WERI-Rb-1 (cell line): Measurements from ENCODE around the gene CRACDL.
A peak's percentile ranks its signal among the peaks of the same experiment; 100 is the strongest.

Experiments
- DNase-seq: peaks from one replicate; pipeline ENCODE4 v3.0.0-alpha.2; 2020
- H3K27ac ChIP-seq: fragments of 250-450 bp; sonication (Bioruptor Pico); 2 replicates; pipeline ENCODE4 v1.5.1; 2020; ENCODE audit warnings: mild to moderate bottlenecking, moderate library complexity
- H3K27me3 ChIP-seq: fragments of 250-450 bp; sonication (Bioruptor Pico); 2 replicates; pipeline ENCODE4 v1.5.1; 2021; ENCODE audit warnings: mild to moderate bottlenecking, low read depth, moderate library complexity; ENCODE audit not compliant: insufficient read depth, severe bottlenecking
- H3K36me3 ChIP-seq: fragments of 250-450 bp; sonication (Bioruptor Pico); 2 replicates; pipeline ENCODE4 v1.5.1; 2020; ENCODE audit warnings: mild to moderate bottlenecking, moderate library complexity
- H3K4me3 ChIP-seq: 2 replicates; pipeline ENCODE4 v1.5.1; 2011; ENCODE audit warnings: low read depth, mild to moderate bottlenecking, control low read depth, low read length
- H3K9me3 ChIP-seq: fragments of 250-450 bp; sonication (Bioruptor Pico); 2 replicates; pipeline ENCODE4 v1.5.1; 2021; ENCODE audit warnings: mild to moderate bottlenecking, moderate library complexity; ENCODE audit not compliant: severe bottlenecking
- TF ChIP-seq, protein P1 (sequence below): IDR thresholded peaks from 2 replicates; pipeline ENCODE4 v1.5.1; 2011; ENCODE audit warnings: low read depth, mild to moderate bottlenecking, control low read depth, inconsistent platforms, low read length

The CRACDL gene

DNA sequence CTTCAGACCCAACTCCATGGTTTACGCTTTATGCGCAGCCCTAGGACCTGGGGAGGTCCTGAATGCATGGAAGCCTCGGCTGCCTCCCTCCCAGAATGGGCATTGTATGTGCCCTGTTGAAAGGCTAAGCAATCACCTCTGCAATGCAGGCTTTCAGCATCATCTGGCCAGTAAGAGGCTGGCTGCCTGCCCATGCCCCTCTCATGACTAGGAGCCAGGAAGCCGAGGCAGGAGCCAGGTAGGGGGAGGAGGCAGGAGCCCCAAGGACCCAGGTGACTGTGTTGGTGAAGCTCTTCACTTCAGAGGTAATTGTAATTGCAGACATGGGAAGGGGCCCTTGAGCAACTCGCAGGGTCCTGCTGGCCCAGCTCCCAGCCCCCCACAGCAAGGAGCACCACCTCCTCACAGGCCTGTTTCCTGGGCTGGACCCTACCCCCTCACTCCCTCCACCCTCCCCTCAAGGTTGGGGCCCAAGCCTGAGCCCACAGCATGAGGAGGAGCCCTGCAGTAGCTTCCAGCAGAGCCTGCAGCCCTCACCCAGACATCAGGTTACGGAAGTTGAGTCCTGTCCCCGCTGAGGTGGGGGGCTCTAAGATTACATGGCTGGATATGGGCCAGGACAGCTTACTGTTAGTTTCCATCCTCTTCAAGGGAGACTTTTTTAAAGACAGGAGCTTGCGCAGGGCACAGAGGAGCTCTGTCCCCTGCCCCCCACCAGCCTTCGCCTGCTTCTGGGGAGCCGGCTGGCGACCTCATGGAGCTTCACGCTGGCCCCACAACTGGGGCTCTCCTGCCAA is 21.9 kb downstream of the CRACDL start:
- no peak overlapping the region for H3K27ac ChIP-seq

DNA sequence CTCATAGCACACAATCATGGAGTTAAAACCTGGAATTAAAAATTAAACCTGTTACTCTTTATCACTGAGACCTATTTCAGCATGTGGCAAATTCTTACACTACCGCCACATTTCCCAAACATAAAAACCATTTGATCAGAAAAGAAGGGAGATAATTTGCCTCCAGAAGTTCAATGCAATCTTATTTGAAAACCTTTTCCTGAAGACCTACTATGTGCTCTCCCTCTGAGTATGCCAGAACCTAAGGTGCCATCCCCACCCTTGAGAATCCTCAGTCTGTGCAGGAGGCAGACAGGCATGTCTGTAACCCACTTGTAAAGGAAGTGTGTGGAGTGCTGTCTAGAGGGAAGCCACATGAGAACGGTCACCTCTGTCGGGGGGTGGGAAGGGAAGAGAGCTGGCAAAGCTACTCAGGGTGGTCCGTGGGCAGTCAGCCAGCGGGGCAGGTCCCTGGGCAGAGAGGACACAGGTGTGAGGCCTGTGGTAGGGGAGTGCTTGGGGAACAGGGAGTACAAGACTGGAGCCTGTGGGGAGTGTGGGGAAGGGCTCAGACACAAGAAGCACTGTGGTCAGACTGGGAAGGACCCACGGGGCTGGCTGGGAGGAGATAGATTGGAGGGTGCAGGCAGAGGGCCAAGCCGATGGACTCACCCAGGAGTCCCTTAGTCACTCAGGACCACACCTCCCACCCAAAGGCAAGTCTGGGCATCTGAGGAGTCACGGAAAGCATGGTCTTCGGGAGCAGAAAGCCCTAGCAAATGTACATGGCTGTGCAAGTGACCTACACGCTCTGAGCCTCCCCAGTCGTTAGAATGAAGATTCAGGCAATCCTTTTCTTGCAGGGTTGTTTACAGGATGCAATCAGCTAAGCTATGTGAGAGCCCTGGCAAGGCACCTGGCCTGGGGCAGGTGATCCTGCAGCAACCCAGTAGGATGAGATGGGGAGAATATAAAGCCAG is 22.8 kb downstream of the CRACDL start:
- Histone ChIP-seq H3K36me3 (no peaks in the 10 kb centered on the region), H3K27me3 (no peaks in the 10 kb centered on the region), H3K4me3 (no peak overlapping the region), H3K27ac (no peak overlapping the region), H3K9me3 (peaks cover 2% of the 10 kb centered on the region)
- no peak for DNase-seq
- TF ChIP-seq, protein P1, sequence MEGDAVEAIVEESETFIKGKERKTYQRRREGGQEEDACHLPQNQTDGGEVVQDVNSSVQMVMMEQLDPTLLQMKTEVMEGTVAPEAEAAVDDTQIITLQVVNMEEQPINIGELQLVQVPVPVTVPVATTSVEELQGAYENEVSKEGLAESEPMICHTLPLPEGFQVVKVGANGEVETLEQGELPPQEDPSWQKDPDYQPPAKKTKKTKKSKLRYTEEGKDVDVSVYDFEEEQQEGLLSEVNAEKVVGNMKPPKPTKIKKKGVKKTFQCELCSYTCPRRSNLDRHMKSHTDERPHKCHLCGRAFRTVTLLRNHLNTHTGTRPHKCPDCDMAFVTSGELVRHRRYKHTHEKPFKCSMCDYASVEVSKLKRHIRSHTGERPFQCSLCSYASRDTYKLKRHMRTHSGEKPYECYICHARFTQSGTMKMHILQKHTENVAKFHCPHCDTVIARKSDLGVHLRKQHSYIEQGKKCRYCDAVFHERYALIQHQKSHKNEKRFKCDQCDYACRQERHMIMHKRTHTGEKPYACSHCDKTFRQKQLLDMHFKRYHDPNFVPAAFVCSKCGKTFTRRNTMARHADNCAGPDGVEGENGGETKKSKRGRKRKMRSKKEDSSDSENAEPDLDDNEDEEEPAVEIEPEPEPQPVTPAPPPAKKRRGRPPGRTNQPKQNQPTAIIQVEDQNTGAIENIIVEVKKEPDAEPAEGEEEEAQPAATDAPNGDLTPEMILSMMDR: no peak

More for the DNA sequence above, 21.9 kb downstream of the CRACDL start:
- TF ChIP-seq, protein P1: no peak
- H3K36me3 ChIP-seq: no peaks in the 10 kb centered on the region
- H3K4me3 ChIP-seq: no peak overlapping the region
- peaks cover 8% of the 10 kb centered on the region for H3K9me3 ChIP-seq
- no peak for DNase-seq
- H3K27me3 ChIP-seq: no peaks in the 10 kb centered on the region

DNA sequence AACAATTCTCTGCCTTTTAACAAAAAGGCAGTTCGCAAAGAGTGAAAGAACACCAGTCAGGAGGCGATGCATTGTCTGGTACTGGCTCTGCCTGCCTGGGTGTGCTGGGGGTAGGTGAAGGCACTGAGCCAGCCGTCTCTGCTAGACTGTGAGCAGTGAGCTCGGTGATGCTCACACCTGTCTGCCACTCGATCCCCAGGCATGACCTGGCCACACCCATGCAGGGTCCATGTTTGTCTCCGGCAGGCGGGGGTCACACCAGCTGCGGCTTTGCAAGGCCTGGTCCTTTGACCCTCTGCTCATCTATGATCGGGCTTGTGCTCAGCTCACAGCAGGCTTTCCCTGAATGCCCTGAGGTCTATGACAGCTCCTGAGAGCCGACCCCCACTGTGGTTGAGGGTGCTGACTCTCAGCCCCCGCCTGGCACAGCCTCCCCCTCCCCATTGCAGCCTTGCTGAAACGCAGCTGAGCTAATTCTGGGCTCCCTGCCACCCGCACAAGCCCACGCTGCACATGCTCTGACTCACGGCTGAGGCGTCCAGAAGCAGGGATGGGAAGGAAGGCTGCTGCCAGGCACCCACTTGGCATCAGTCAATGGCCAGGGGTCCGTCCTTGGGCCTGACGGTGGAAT is 23.7 kb downstream of the CRACDL start:
- no peak overlapping the region for H3K4me3 ChIP-seq

DNA sequence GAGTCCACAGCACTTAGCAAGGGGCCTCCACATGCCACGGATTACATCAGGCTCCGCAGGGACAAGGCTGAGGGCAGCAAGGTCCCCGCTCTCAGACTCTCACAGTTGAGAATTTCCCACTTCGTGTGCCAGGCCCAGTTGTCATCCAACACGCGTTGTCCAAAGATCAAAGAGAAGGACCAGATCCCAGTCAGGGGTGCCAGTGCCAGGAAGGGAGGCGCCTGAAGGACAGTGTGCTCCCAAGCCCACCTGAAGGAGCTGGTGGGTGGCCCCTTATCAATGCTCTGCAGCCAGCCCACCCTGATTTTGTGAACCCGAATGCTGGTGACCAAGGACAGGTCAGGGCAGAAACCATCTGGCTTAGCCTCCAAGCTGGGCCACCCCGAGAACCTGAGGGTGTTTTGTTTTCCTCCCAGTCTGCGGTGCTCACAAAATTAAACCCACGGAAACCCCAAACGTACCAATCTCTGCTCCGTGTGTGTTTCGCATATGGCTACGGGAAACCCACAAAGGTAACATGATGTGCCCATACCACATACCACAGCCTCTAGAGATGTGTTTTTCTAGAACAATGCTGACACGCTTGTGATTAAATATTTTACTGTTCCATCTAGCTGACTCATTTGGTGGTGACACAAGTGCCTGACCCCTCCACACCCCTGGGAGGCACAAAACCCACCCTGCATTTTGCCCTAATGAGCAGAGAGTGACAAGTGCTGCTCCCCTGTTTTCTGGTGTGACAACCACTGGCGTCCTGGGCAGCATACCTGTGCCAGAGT is 24.5 kb downstream of the CRACDL start:
- no peak overlapping the region for H3K27ac ChIP-seq
- TF ChIP-seq, protein P1: no peak
- H3K4me3 ChIP-seq: no peak overlapping the region
- no peaks in the 10 kb centered on the region for H3K36me3 ChIP-seq
- no peaks in the 10 kb centered on the region for H3K27me3 ChIP-seq
- no peak for DNase-seq
- H3K9me3 ChIP-seq: peaks cover 2% of the 10 kb centered on the region

More for the DNA sequence above, 23.7 kb downstream of the CRACDL start:
- TF ChIP-seq, protein P1: no peak
- no peak overlapping the region for H3K27ac ChIP-seq
- no peaks in the 10 kb centered on the region for H3K27me3 ChIP-seq
- no peak for DNase-seq
- H3K36me3 ChIP-seq: no peaks in the 10 kb centered on the region
- peaks cover 2% of the 10 kb centered on the region for H3K9me3 ChIP-seq

DNA sequence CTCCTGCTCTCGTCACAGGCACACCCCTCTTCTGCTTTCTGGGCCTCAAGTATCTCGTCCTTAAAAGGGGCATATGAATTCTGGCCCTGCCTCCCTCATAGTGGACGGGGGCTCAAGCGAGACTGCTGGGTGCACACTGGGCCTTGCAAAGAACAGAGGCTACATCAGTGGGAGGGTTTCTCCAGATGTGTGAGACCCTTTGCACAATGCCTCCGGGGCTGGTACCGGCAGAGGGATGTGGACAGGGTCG is 25.0 kb downstream of the CRACDL start:
- no peaks in the 10 kb centered on the region for H3K36me3 ChIP-seq
- no peak overlapping the region for H3K4me3 ChIP-seq
- no peaks in the 10 kb centered on the region for H3K27me3 ChIP-seq
- peaks cover 2% of the 10 kb centered on the region for H3K9me3 ChIP-seq
- no peak for DNase-seq
- peak overlapping the region; percentile 90; the same call in 1 of the 2 replicates for H3K27ac ChIP-seq
- TF ChIP-seq, protein P1: no peak
